Chondrocyte (in vitro differentiated cells): ENCODE measurements around the gene MSANTD1. TPM values are rescaled to one million over a fixed set of nuclear protein-coding genes. Genes with fewer than 3 reads are reported as not detected.

ENCODE experiments used
- DNase-seq: peaks from one replicate; pipeline ENCODE4 v3.0.0; 2021; ENCODE audit warnings: mixed read lengths, low spot score
- H3K27ac Mint-ChIP-seq: one replicate; pipeline ENCODE4 v1.8.0; 2021; ENCODE audit warnings: mild to moderate bottlenecking, moderate library complexity, mixed read lengths; ENCODE audit not compliant: unreplicated experiment
- H3K27me3 Mint-ChIP-seq: 2 replicates; pipeline ENCODE4 v1.8.0; 2021; ENCODE audit warnings: low read depth, mixed read lengths
- H3K36me3 Mint-ChIP-seq: 2 replicates; pipeline ENCODE4 v1.8.0; 2021; ENCODE audit warnings: low read depth, mixed read lengths
- H3K4me1 Mint-ChIP-seq: 2 replicates; pipeline ENCODE4 v1.8.0; 2021; ENCODE audit warnings: low read depth, mild to moderate bottlenecking, mixed read lengths
- H3K4me3 Mint-ChIP-seq: one replicate; pipeline ENCODE4 v1.8.0; 2021; ENCODE audit warnings: mild to moderate bottlenecking, moderate library complexity, mixed read lengths; ENCODE audit not compliant: unreplicated experiment
- H3K9me3 Mint-ChIP-seq: 2 replicates; pipeline ENCODE4 v1.8.0; 2021; ENCODE audit warnings: low read depth, mixed read lengths
- CTCF ChIP-seq: fragments of 200-600 bp; sonication (generic); IDR thresholded peaks from 2 replicates; pipeline ENCODE4 v1.5.0; 2021; ENCODE audit warnings: antibody characterized with exemption, mild to moderate bottlenecking, moderate library complexity
- long read RNA-seq: library from polyadenylated mRNA; stranded (forward); transcript quantifications from one replicate; pipeline ENCODE4 v2.0.0, GENCODE V29; 2021
- total RNA-seq: library from RNA; stranded (reverse); gene quantifications from 3 replicates; pipeline ENCODE4 v1.2.1, GENCODE V29; 2021

MSANTD1 gene
- total RNA-seq = 0.55 to 1.7 TPM (median 0.64 TPM) in 3 replicates
- long read RNA-seq = 0 reads

- H3K27ac Mint-ChIP-seq = no peak within 1 kb of the TSS
- peaks cover 2% of the 10 kb centered on the region for H3K36me3 Mint-ChIP-seq
- peak; percentile 93 for DNase-seq
- peaks cover 5% of the 10 kb centered on the region for H3K4me1 Mint-ChIP-seq
- H3K27me3 Mint-ChIP-seq = no peaks in the 10 kb centered on the region
- no peak for TF ChIP-seq CTCF
- no peaks in the 10 kb centered on the region for H3K9me3 Mint-ChIP-seq
- H3K4me3 Mint-ChIP-seq = no peak within 1 kb of the TSS
Measured at GRCh38 chr4:3248811-3249661, at the start of gene MSANTD1. Gene MSANTD1 (plus strand): TSS chr4:3249159. CDS start chr4:3249223, 64 bp downstream.

- peaks cover 9% of the 10 kb centered on the region for H3K4me1 Mint-ChIP-seq
- no peak overlapping the region for H3K27ac Mint-ChIP-seq
- H3K4me3 Mint-ChIP-seq = no peak overlapping the region
- DNase-seq = peak; percentile 75
- TF ChIP-seq CTCF = no peak
- peaks cover 16% of the 10 kb centered on the region for H3K36me3 Mint-ChIP-seq
- H3K9me3 Mint-ChIP-seq = no peaks in the 10 kb centered on the region
- no peaks in the 10 kb centered on the region for H3K27me3 Mint-ChIP-seq
Measured at GRCh38 chr4:3199653-3200422, 49.1 kb upstream of the MSANTD1 start.

- Mint-ChIP-seq H3K4me1 (peaks cover 9% of the 10 kb centered on the region), H3K4me3 (no peak overlapping the region), H3K36me3 (peaks cover 16% of the 10 kb centered on the region), H3K9me3 (no peaks in the 10 kb centered on the region), H3K27ac (no peak overlapping the region), H3K27me3 (no peaks in the 10 kb centered on the region)
- DNase-seq = peak; percentile 33
- TF ChIP-seq CTCF = no peak
Measured at GRCh38 chr4:3200423-3201090, 48.4 kb upstream of the MSANTD1 start.

GRCh38 chr4:3201718-3202702 lies 46.9 kb upstream of the MSANTD1 start:
- no peak overlapping the region for H3K27ac Mint-ChIP-seq

More at GRCh38 chr4:3201718-3202702, 46.9 kb upstream of the MSANTD1 start:
- Mint-ChIP-seq H3K27me3 (no peaks in the 10 kb centered on the region), H3K36me3 (peaks cover 15% of the 10 kb centered on the region), H3K9me3 (no peaks in the 10 kb centered on the region), H3K4me1 (peaks cover 9% of the 10 kb centered on the region), H3K4me3 (no peak overlapping the region)
- DNase-seq = no peak
- TF ChIP-seq CTCF = no peak
